GM12801 (cell line): Measurements from ENCODE around the gene RAP1GAP.

ENCODE experiments used
- CTCF ChIP-seq: IDR thresholded peaks from one replicate; pipeline ENCODE4 v1.5.1; 2011; ENCODE audit warnings: control low read depth; ENCODE audit not compliant: insufficient read length; ENCODE audit errors: extremely low read depth

RAP1GAP gene

GRCh38 chr1:21669258-21670058 lies at the start of gene RAP1GAP:
TSS of gene RAP1GAP (minus strand) at chr1:21669357. CDS start at chr1:21620032, 49,325 bp downstream.
- no peak for TF ChIP-seq CTCF

GRCh38 chr1:21716169-21716568 lies 47.0 kb upstream of the RAP1GAP start:
- no peak for TF ChIP-seq CTCF

- TF ChIP-seq CTCF = no peak
These were observed 38.7 kb upstream of the RAP1GAP start for GRCh38 chr1:21707891-21708290.

- no peak for TF ChIP-seq CTCF
These were observed 38.1 kb upstream of the RAP1GAP start for GRCh38 chr1:21707086-21707840.

- no peak for TF ChIP-seq CTCF
These were observed 37.1 kb upstream of the RAP1GAP start for GRCh38 chr1:21706151-21706835.

GRCh38 chr1:21705303-21705980 lies 36.3 kb upstream of the RAP1GAP start:
- TF ChIP-seq CTCF = no peak

GRCh38 chr1:21704145-21704544 lies 35.0 kb upstream of the RAP1GAP start:
- TF ChIP-seq CTCF = no peak
